ENCODE data around the gene TECPR1. TPM values are rescaled to one million over a fixed set of nuclear protein-coding genes. Genes with fewer than 3 reads are reported as not detected.

Gene TECPR1
- total RNA-seq, 1 donor from 2014 or later, result 23.9 TPM

GRCh38 chr7:98215561-98216495 lies 36.2 kb downstream of the TECPR1 start:
- TF ChIP-seq EZH2 (IDR thresholded peaks at IDR 0.05; ENCODE audit: insufficient read depth, low read length) (no peak), CTCF (IDR thresholded peaks at IDR 0.05; ENCODE audit: insufficient read depth, low read depth, low read length) (no peak)
- H3K4me2 ChIP-seq (ENCODE audit: low read length), result no peak overlapping the region
- no peak overlapping the region for H3K27ac ChIP-seq (ENCODE audit: low read depth, low read length)
- H3K36me3 Mint-ChIP-seq (ENCODE audit: low read depth, unreplicated experiment), result peaks cover 9% of the 10 kb centered on the region
- H3K9ac ChIP-seq (ENCODE audit: low read length), result no peak overlapping the region
- no peaks in the 10 kb centered on the region for H4K20me1 ChIP-seq (ENCODE audit: insufficient read depth, low read length)
- peaks cover 5% of the 10 kb centered on the region for H3K4me1 ChIP-seq (ENCODE audit: insufficient read depth, low read length)
- no peak for FAIRE-seq
- H3K4me3 ChIP-seq (ENCODE audit: insufficient read depth, low read depth, low read length), result no peak overlapping the region
- H3K9me3 ChIP-seq (ENCODE audit: insufficient read depth, low read depth, low read length), result no peaks in the 10 kb centered on the region
- no peak overlapping the region for H2AFZ ChIP-seq (ENCODE audit: low read depth, low read length)
- no peaks in the 10 kb centered on the region for H3K27me3 ChIP-seq (ENCODE audit: insufficient read depth, low read length)
- no peaks in the 10 kb centered on the region for H3K79me2 ChIP-seq (ENCODE audit: insufficient read depth, low read length)
- H3K9me3 Mint-ChIP-seq (ENCODE audit: unreplicated experiment), result no peaks in the 10 kb centered on the region
- H3K4me3 Mint-ChIP-seq (ENCODE audit: unreplicated experiment), result no peak overlapping the region
- H3K36me3 ChIP-seq (ENCODE audit: insufficient read depth, low read length), result no peaks in the 10 kb centered on the region
- H3K27ac Mint-ChIP-seq (ENCODE audit: unreplicated experiment), result no peak overlapping the region
- H3K27me3 Mint-ChIP-seq (ENCODE audit: low read depth, unreplicated experiment), result no peaks in the 10 kb centered on the region
- H3K4me1 Mint-ChIP-seq (ENCODE audit: low read depth, unreplicated experiment), result peaks cover 5% of the 10 kb centered on the region
- no peak for DNase-seq (ENCODE audit: low read depth)

- TF ChIP-seq EZH2 (IDR thresholded peaks at IDR 0.05; ENCODE audit: insufficient read depth, low read length) (no peak), CTCF (IDR thresholded peaks at IDR 0.05; ENCODE audit: insufficient read depth, low read depth, low read length) (no peak)
- no peak overlapping the region for H3K27ac ChIP-seq (ENCODE audit: low read depth, low read length)
- no peaks in the 10 kb centered on the region for H3K9me3 ChIP-seq (ENCODE audit: insufficient read depth, low read depth, low read length)
- Mint-ChIP-seq H3K27ac (ENCODE audit: unreplicated experiment) (no peak overlapping the region), H3K9me3 (ENCODE audit: unreplicated experiment) (no peaks in the 10 kb centered on the region), H3K4me1 (ENCODE audit: low read depth, unreplicated experiment) (peaks cover 5% of the 10 kb centered on the region), H3K36me3 (ENCODE audit: low read depth, unreplicated experiment) (peaks cover 9% of the 10 kb centered on the region), H3K4me3 (ENCODE audit: unreplicated experiment) (no peak overlapping the region), H3K27me3 (ENCODE audit: low read depth, unreplicated experiment) (no peaks in the 10 kb centered on the region)
- H3K27me3 ChIP-seq (ENCODE audit: insufficient read depth, low read length), result no peaks in the 10 kb centered on the region
- H3K4me3 ChIP-seq (ENCODE audit: insufficient read depth, low read depth, low read length), result no peak overlapping the region
- no peak for FAIRE-seq
- no peaks in the 10 kb centered on the region for H3K36me3 ChIP-seq (ENCODE audit: insufficient read depth, low read length)
- no peak overlapping the region for H3K9ac ChIP-seq (ENCODE audit: low read length)
- no peak overlapping the region for H3K4me2 ChIP-seq (ENCODE audit: low read length)
- H2AFZ ChIP-seq (ENCODE audit: low read depth, low read length), result no peak overlapping the region
- peaks cover 5% of the 10 kb centered on the region for H3K4me1 ChIP-seq (ENCODE audit: insufficient read depth, low read length)
- no peaks in the 10 kb centered on the region for H4K20me1 ChIP-seq (ENCODE audit: insufficient read depth, low read length)
- H3K79me2 ChIP-seq (ENCODE audit: insufficient read depth, low read length), result no peaks in the 10 kb centered on the region
- DNase-seq (ENCODE audit: low read depth), result no peak
Measured at GRCh38 chr7:98214811-98215321, 37.2 kb downstream of the TECPR1 start.

All from astrocyte (in vitro differentiated cells and primary cell).